ENCODE results near the gene TOLLIP.

Gene TOLLIP

GRCh38 chr11:1232021-1232882, 77.2 kb downstream of the TOLLIP start:
- no peak overlapping the region for H2AK5ac ChIP-seq (ENCODE audit: low read length)
- no peak overlapping the region for H4K8ac ChIP-seq (ENCODE audit: low read depth, low read length)
- DNase-seq, result no peak
- no CpG with 5 or more reads among the region's 46 CpGs for WGBS (ENCODE audit: extremely low coverage, insufficient coverage, low lambda C conversion rate)
- no peak overlapping the region for H2BK120ac ChIP-seq (ENCODE audit: low read depth, low read length)
- H3K4me3 ChIP-seq (ENCODE audit: low read length), result no peak overlapping the region
- H3K79me2 ChIP-seq (ENCODE audit: control insufficient read depth, insufficient read depth, low read length), result no peaks in the 10 kb centered on the region
- H3K79me1 ChIP-seq (ENCODE audit: low read length), result no peaks in the 10 kb centered on the region
- no peak overlapping the region for H3K9ac ChIP-seq (ENCODE audit: low read length)
- no peak overlapping the region for H3K56ac ChIP-seq (ENCODE audit: low read length)
- H3K36me3 ChIP-seq (ENCODE audit: control insufficient read depth, insufficient read depth, low read length), result no peaks in the 10 kb centered on the region
- H3K23ac ChIP-seq (ENCODE audit: low read length), result no peak overlapping the region
- H3K27ac ChIP-seq (ENCODE audit: low read depth, low read length), result no peak overlapping the region
- no peaks in the 10 kb centered on the region for H3K27me3 ChIP-seq (ENCODE audit: insufficient read depth, low read length, poor library complexity)
- H2BK5ac ChIP-seq (ENCODE audit: low read length), result no peak overlapping the region
- H3K4me1 ChIP-seq (ENCODE audit: control insufficient read depth, low read depth, low read length), result no peaks in the 10 kb centered on the region
- H3K4me2 ChIP-seq (ENCODE audit: low read length), result no peak overlapping the region
- no peak overlapping the region for H3K18ac ChIP-seq (ENCODE audit: low read length)
- H3K4ac ChIP-seq (ENCODE audit: low read depth, low read length), result no peak overlapping the region
- H2BK15ac ChIP-seq (replicated peaks; ENCODE audit: low read depth), result no peak overlapping the region
- no peak overlapping the region for H4K5ac ChIP-seq (ENCODE audit: low read length)

GRCh38 chr11:1231396-1232020, 77.9 kb downstream of the TOLLIP start:
- H3K18ac ChIP-seq (ENCODE audit: low read length), result no peak overlapping the region
- no peak for DNase-seq
- H3K9ac ChIP-seq (ENCODE audit: low read length), result no peak overlapping the region
- no peak overlapping the region for H3K56ac ChIP-seq (ENCODE audit: low read length)
- H2BK5ac ChIP-seq (ENCODE audit: low read length), result no peak overlapping the region
- no peaks in the 10 kb centered on the region for H3K36me3 ChIP-seq (ENCODE audit: control insufficient read depth, insufficient read depth, low read length)
- H3K79me2 ChIP-seq (ENCODE audit: control insufficient read depth, insufficient read depth, low read length), result no peaks in the 10 kb centered on the region
- no peak overlapping the region for H2AK5ac ChIP-seq (ENCODE audit: low read length)
- H2BK120ac ChIP-seq (ENCODE audit: low read depth, low read length), result no peak overlapping the region
- H4K8ac ChIP-seq (ENCODE audit: low read depth, low read length), result no peak overlapping the region
- H3K79me1 ChIP-seq (ENCODE audit: low read length), result no peaks in the 10 kb centered on the region
- H3K23ac ChIP-seq (ENCODE audit: low read length), result no peak overlapping the region
- no peak overlapping the region for H4K5ac ChIP-seq (ENCODE audit: low read length)
- no peak overlapping the region for H3K27ac ChIP-seq (ENCODE audit: low read depth, low read length)
- H3K27me3 ChIP-seq (ENCODE audit: insufficient read depth, low read length, poor library complexity), result no peaks in the 10 kb centered on the region
- no peak overlapping the region for H3K4me2 ChIP-seq (ENCODE audit: low read length)
- no peak overlapping the region for H2BK15ac ChIP-seq (replicated peaks; ENCODE audit: low read depth)
- WGBS (ENCODE audit: extremely low coverage, insufficient coverage, low lambda C conversion rate), result no CpG with 5 or more reads among the region's 22 CpGs
- H3K4ac ChIP-seq (ENCODE audit: low read depth, low read length), result no peak overlapping the region
- H3K4me1 ChIP-seq (ENCODE audit: control insufficient read depth, low read depth, low read length), result no peaks in the 10 kb centered on the region
- H3K4me3 ChIP-seq (ENCODE audit: low read length), result no peak overlapping the region

GRCh38 chr11:1230456-1231395, 78.7 kb downstream of the TOLLIP start:
- Histone ChIP-seq H3K23ac (ENCODE audit: low read length) (no peak overlapping the region), H3K4me2 (ENCODE audit: low read length) (no peak overlapping the region), H3K27me3 (ENCODE audit: insufficient read depth, low read length, poor library complexity) (no peaks in the 10 kb centered on the region), H3K9ac (ENCODE audit: low read length) (no peak overlapping the region), H3K79me2 (ENCODE audit: control insufficient read depth, insufficient read depth, low read length) (no peaks in the 10 kb centered on the region), H3K27ac (ENCODE audit: low read depth, low read length) (no peak overlapping the region), H4K8ac (ENCODE audit: low read depth, low read length) (no peak overlapping the region), H3K4me3 (ENCODE audit: low read length) (no peak overlapping the region), H2AK5ac (ENCODE audit: low read length) (no peak overlapping the region), H3K4me1 (ENCODE audit: control insufficient read depth, low read depth, low read length) (no peaks in the 10 kb centered on the region), H3K36me3 (ENCODE audit: control insufficient read depth, insufficient read depth, low read length) (no peaks in the 10 kb centered on the region), H4K5ac (ENCODE audit: low read length) (no peak overlapping the region), H3K4ac (ENCODE audit: low read depth, low read length) (no peak overlapping the region), H2BK5ac (ENCODE audit: low read length) (no peak overlapping the region), H2BK15ac (replicated peaks; ENCODE audit: low read depth) (no peak overlapping the region), H2BK120ac (ENCODE audit: low read depth, low read length) (no peak overlapping the region), H3K56ac (ENCODE audit: low read length) (no peak overlapping the region), H3K79me1 (ENCODE audit: low read length) (no peaks in the 10 kb centered on the region), H3K18ac (ENCODE audit: low read length) (no peak overlapping the region)
- no CpG with 5 or more reads among the region's 45 CpGs for WGBS (ENCODE audit: extremely low coverage, insufficient coverage, low lambda C conversion rate)
- DNase-seq, result no peak

- Histone ChIP-seq H3K27me3 (ENCODE audit: insufficient read depth, low read length, poor library complexity) (no peaks in the 10 kb centered on the region), H3K23ac (ENCODE audit: low read length) (no peak overlapping the region), H2BK15ac (replicated peaks; ENCODE audit: low read depth) (no peak overlapping the region), H3K79me1 (ENCODE audit: low read length) (no peaks in the 10 kb centered on the region), H3K56ac (ENCODE audit: low read length) (no peak overlapping the region), H4K5ac (ENCODE audit: low read length) (no peak overlapping the region), H4K8ac (ENCODE audit: low read depth, low read length) (no peak overlapping the region), H3K79me2 (ENCODE audit: control insufficient read depth, insufficient read depth, low read length) (no peaks in the 10 kb centered on the region), H3K4me3 (ENCODE audit: low read length) (no peak overlapping the region), H3K18ac (ENCODE audit: low read length) (no peak overlapping the region), H2BK120ac (ENCODE audit: low read depth, low read length) (no peak overlapping the region), H2BK5ac (ENCODE audit: low read length) (no peak overlapping the region), H3K4ac (ENCODE audit: low read depth, low read length) (no peak overlapping the region), H2AK5ac (ENCODE audit: low read length) (no peak overlapping the region), H3K36me3 (ENCODE audit: control insufficient read depth, insufficient read depth, low read length) (no peaks in the 10 kb centered on the region), H3K9ac (ENCODE audit: low read length) (no peak overlapping the region), H3K4me1 (ENCODE audit: control insufficient read depth, low read depth, low read length) (no peaks in the 10 kb centered on the region), H3K27ac (ENCODE audit: low read depth, low read length) (no peak overlapping the region), H3K4me2 (ENCODE audit: low read length) (no peak overlapping the region)
- WGBS (ENCODE audit: extremely low coverage, insufficient coverage, low lambda C conversion rate), result no CpG with 5 or more reads among the region's 5 CpGs
- DNase-seq, result no peak
These were observed 79.3 kb downstream of the TOLLIP start for GRCh38 chr11:1230121-1230455.

- Histone ChIP-seq H3K4me2 (ENCODE audit: low read length) (no peak overlapping the region), H2BK15ac (replicated peaks; ENCODE audit: low read depth) (no peak overlapping the region), H3K23ac (ENCODE audit: low read length) (no peak overlapping the region), H3K4ac (ENCODE audit: low read depth, low read length) (no peak overlapping the region), H3K56ac (ENCODE audit: low read length) (no peak overlapping the region), H2BK120ac (ENCODE audit: low read depth, low read length) (no peak overlapping the region), H3K79me1 (ENCODE audit: low read length) (no peaks in the 10 kb centered on the region), H3K18ac (ENCODE audit: low read length) (no peak overlapping the region), H2BK5ac (ENCODE audit: low read length) (no peak overlapping the region), H3K9ac (ENCODE audit: low read length) (no peak overlapping the region), H4K5ac (ENCODE audit: low read length) (no peak overlapping the region), H3K36me3 (ENCODE audit: control insufficient read depth, insufficient read depth, low read length) (no peaks in the 10 kb centered on the region), H3K4me3 (ENCODE audit: low read length) (no peak overlapping the region), H3K27me3 (ENCODE audit: insufficient read depth, low read length, poor library complexity) (no peaks in the 10 kb centered on the region), H3K79me2 (ENCODE audit: control insufficient read depth, insufficient read depth, low read length) (no peaks in the 10 kb centered on the region), H4K8ac (ENCODE audit: low read depth, low read length) (no peak overlapping the region), H3K27ac (ENCODE audit: low read depth, low read length) (no peak overlapping the region), H2AK5ac (ENCODE audit: low read length) (no peak overlapping the region), H3K4me1 (ENCODE audit: control insufficient read depth, low read depth, low read length) (peaks cover 2% of the 10 kb centered on the region)
- no CpG with 5 or more reads among the region's 27 CpGs for WGBS (ENCODE audit: extremely low coverage, insufficient coverage, low lambda C conversion rate)
- DNase-seq, result no peak
These were observed 79.8 kb downstream of the TOLLIP start for GRCh38 chr11:1229471-1230120.

All from mesendoderm (in vitro differentiated cells).